Sigmoid colon (tissue), 4 donors: ENCODE results near the gene EVA1C.

ENCODE experiments used
- CTCF ChIP-seq, 4 experiments: fragments of 450-650 bp in 3 of 4; fragments of 200-600 bp in 1 of 4; IDR thresholded peaks; one replicate each; pipeline ENCODE4 v1.5.1; 2016 to 2019; ENCODE audit warnings: antibody characterized with exemption in 4 of 4, mild to moderate bottlenecking in 3 of 4, moderate library complexity in 2 of 4
- EP300 ChIP-seq, 4 donors: sonication (generic); formaldehyde crosslinking; IDR thresholded peaks; one replicate each; pipeline ENCODE4 v1.6.1; 2017; ENCODE audit warnings: antibody characterized with exemption in 4 of 4
- POLR2A ChIP-seq, 2 donors: fragments of 450-650 bp; IDR thresholded peaks; one replicate each; pipeline ENCODE4 v1.6.1; 2016; ENCODE audit warnings: antibody characterized with exemption in 2 of 2, mild to moderate bottlenecking in 2 of 2, moderate library complexity in 2 of 2
- POLR2AphosphoS5 ChIP-seq, 4 donors: sonication (generic); formaldehyde crosslinking; IDR thresholded peaks; one replicate each; pipeline ENCODE4 v1.6.1; 2017; ENCODE audit warnings: antibody characterized with exemption in 4 of 4

GRCh38 chr21:32457962-32458361, 45.5 kb downstream of the EVA1C start:
- TF ChIP-seq CTCF (IDR thresholded peaks at IDR 0.05): no peak
- TF ChIP-seq EP300 (IDR thresholded peaks at IDR 0.05): no peak
- no peak for TF ChIP-seq POLR2A (IDR thresholded peaks at IDR 0.05)
- no peak for TF ChIP-seq POLR2AphosphoS5 (IDR thresholded peaks at IDR 0.05)
